Uterus (tissue), 4 donors: ENCODE measurements around the gene SASS6. TPM values are rescaled to one million over a fixed set of nuclear protein-coding genes. Genes with fewer than 3 reads are reported as not detected.

ENCODE experiments used
- DNase-seq, 2 donors: peaks; one replicate each; pipeline ENCODE4 v3.0.0-alpha.2; 2019 to 2020
- H3K27ac ChIP-seq, 2 donors: fragments of 200-600 bp; sonication (generic); 1 replicate in 1 of 2; 2 replicates in 1 of 2; pipeline ENCODE4 v1.5.1; 2016 to 2018
- H3K27me3 ChIP-seq, 2 donors: fragments of 200-600 bp; sonication (generic); one replicate each; pipeline ENCODE4 v1.5.1; 2018 to 2019; ENCODE audit warnings: control low read depth in 1 of 2
- H3K36me3 ChIP-seq, 2 donors: fragments of 200-600 bp; sonication (generic); one replicate each; pipeline ENCODE4 v1.5.1; 2019; ENCODE audit warnings: control low read depth in 1 of 2
- H3K4me1 ChIP-seq, 2 donors: fragments of 200-600 bp; sonication (generic); one replicate each; pipeline ENCODE4 v1.5.1; 2018 to 2019; ENCODE audit warnings: control low read depth in 1 of 2
- H3K4me3 ChIP-seq, 2 donors: fragments of 200-600 bp; sonication (generic); 1 replicate in 1 of 2; 2 replicates in 1 of 2; pipeline ENCODE4 v1.5.1; 2018 to 2019; ENCODE audit warnings: mild to moderate bottlenecking in 1 of 2
- H3K9me3 ChIP-seq, 2 donors: fragments of 200-600 bp; sonication (generic); one replicate each; pipeline ENCODE4 v1.5.1; 2019; ENCODE audit warnings: control low read depth in 1 of 2
- CTCF ChIP-seq, 4 experiments: fragments of 200-600 bp in 2 of 4; fragments of 450-650 bp in 2 of 4; sonication (generic) in 2 of 4; IDR thresholded peaks; one replicate each; pipeline ENCODE4 v1.5.1; 2016 to 2019; ENCODE audit warnings: antibody characterized with exemption in 4 of 4, mild to moderate bottlenecking in 2 of 4, moderate library complexity in 1 of 4
- POLR2A ChIP-seq, 2 donors: fragments of 450-650 bp; IDR thresholded peaks; one replicate each; pipeline ENCODE4 v1.6.1; 2016; ENCODE audit warnings: antibody characterized with exemption in 2 of 2, mild to moderate bottlenecking in 1 of 2, moderate library complexity in 1 of 2
- intact Hi-C: fragments of 100-400 bp; cut with DNase I; formaldehyde crosslinking; loops from one replicate; pipeline ENCODE4 v1.15.1; 2023; ENCODE audit warnings: low total_unique reads
- total RNA-seq, 4 donors: library from RNA; depleted of rRNA in 3 of 4; stranded (reverse); fragments of >200 nt in 3 of 4; gene quantifications; one replicate each; pipeline versions ENCODE4 v1.1.0 to v1.2.4, GENCODE V29; 2014 to 2023
- donor health status: DM: yes; HTN: yes; CAD: no.

Gene SASS6
- total RNA-seq, 4 donors from 2014 or later, result 0.77 to 7.6 (median 4.5) TPM

- no peak for TF ChIP-seq POLR2A (IDR thresholded peaks at IDR 0.05)
- no peak for TF ChIP-seq CTCF (IDR thresholded peaks at IDR 0.05)
- Histone ChIP-seq H3K36me3 (no peaks in the 10 kb centered on the region), H3K4me1 (no peaks in the 10 kb centered on the region), H3K27me3 (no peaks in the 10 kb centered on the region), H3K27ac (no peak overlapping the region), H3K4me3 (no peak overlapping the region), H3K9me3 (no peaks in the 10 kb centered on the region)
- DNase-seq, result no peak
- intact Hi-C loops, result no loop called here
Measured at GRCh38 chr1:100164702-100165101, 32.0 kb upstream of the SASS6 start.

GRCh38 chr1:100164216-100164615 is 31.5 kb upstream of the SASS6 start:
- TF ChIP-seq POLR2A (IDR thresholded peaks at IDR 0.05) (no peak), CTCF (IDR thresholded peaks at IDR 0.05) (no peak)
- intact Hi-C loops, result no loop called here
- Histone ChIP-seq H3K27ac (no peak overlapping the region), H3K36me3 (no peaks in the 10 kb centered on the region), H3K4me3 (no peak overlapping the region), H3K4me1 (no peaks in the 10 kb centered on the region), H3K27me3 (no peaks in the 10 kb centered on the region), H3K9me3 (no peaks in the 10 kb centered on the region)
- DNase-seq, result no peak

GRCh38 chr1:100162881-100163280 is 30.2 kb upstream of the SASS6 start:
- Histone ChIP-seq H3K4me1 (no peaks in the 10 kb centered on the region), H3K9me3 (no peaks in the 10 kb centered on the region), H3K36me3 (no peaks in the 10 kb centered on the region), H3K27me3 (no peaks in the 10 kb centered on the region), H3K4me3 (no peak overlapping the region), H3K27ac (no peak overlapping the region)
- TF ChIP-seq POLR2A (IDR thresholded peaks at IDR 0.05) (no peak), CTCF (IDR thresholded peaks at IDR 0.05) (no peak)
- intact Hi-C loops, result no loop called here
- DNase-seq, result no peak

GRCh38 chr1:100152271-100152670 is 19.5 kb upstream of the SASS6 start:
- intact Hi-C loops, result no loop called here
- Histone ChIP-seq H3K27ac (no peak overlapping the region), H3K27me3 (no peaks in the 10 kb centered on the region), H3K4me3 (no peak overlapping the region), H3K4me1 (no peaks in the 10 kb centered on the region), H3K36me3 (no peaks in the 10 kb centered on the region), H3K9me3 (no peaks in the 10 kb centered on the region)
- DNase-seq, result no peak
- TF ChIP-seq POLR2A (IDR thresholded peaks at IDR 0.05), result no peak

GRCh38 chr1:100151679-100152078 is 18.9 kb upstream of the SASS6 start:
- Histone ChIP-seq H3K9me3 (no peaks in the 10 kb centered on the region), H3K4me1 (no peaks in the 10 kb centered on the region), H3K27ac (no peak overlapping the region), H3K27me3 (no peaks in the 10 kb centered on the region), H3K36me3 (no peaks in the 10 kb centered on the region), H3K4me3 (no peak overlapping the region)
- TF ChIP-seq POLR2A (IDR thresholded peaks at IDR 0.05) (no peak), CTCF (IDR thresholded peaks at IDR 0.05) (no peak)
- intact Hi-C loops, result no loop called here
- DNase-seq, result no peak

GRCh38 chr1:100147875-100148274 is 15.1 kb upstream of the SASS6 start:
- H3K27ac ChIP-seq, result no peak overlapping the region
- no peaks in the 10 kb centered on the region for H3K9me3 ChIP-seq
- H3K36me3 ChIP-seq, result no peaks in the 10 kb centered on the region
- DNase-seq, result no peak
- no peaks in the 10 kb centered on the region for H3K4me1 ChIP-seq
- H3K4me3 ChIP-seq, result no peak overlapping the region
- intact Hi-C loops, result no loop called here
- no peaks in the 10 kb centered on the region for H3K27me3 ChIP-seq
- TF ChIP-seq CTCF (IDR thresholded peaks at IDR 0.05) (no peak), POLR2A (IDR thresholded peaks at IDR 0.05) (no peak)
